Vagina (tissue), 2 donors: ENCODE results near the gene CIROP.

Experiments used
- POLR2A ChIP-seq, 2 donors: fragments of 450-650 bp; IDR thresholded peaks; one replicate each; pipeline ENCODE4 v1.6.1; 2017; ENCODE audit warnings: antibody characterized with exemption in 2 of 2, mild to moderate bottlenecking in 2 of 2, moderate library complexity in 2 of 2
- TF ChIP-seq, protein P1 (sequence below), 3 experiments: fragments of 450-650 bp in 2 of 3; fragments of 200-600 bp in 1 of 3; sonication (generic) in 1 of 3; IDR thresholded peaks; one replicate each; pipeline ENCODE4 v1.5.1; 2017 to 2019; ENCODE audit warnings: antibody characterized with exemption in 3 of 3, mild to moderate bottlenecking in 2 of 3, moderate library complexity in 2 of 3

- TF ChIP-seq, protein P1, sequence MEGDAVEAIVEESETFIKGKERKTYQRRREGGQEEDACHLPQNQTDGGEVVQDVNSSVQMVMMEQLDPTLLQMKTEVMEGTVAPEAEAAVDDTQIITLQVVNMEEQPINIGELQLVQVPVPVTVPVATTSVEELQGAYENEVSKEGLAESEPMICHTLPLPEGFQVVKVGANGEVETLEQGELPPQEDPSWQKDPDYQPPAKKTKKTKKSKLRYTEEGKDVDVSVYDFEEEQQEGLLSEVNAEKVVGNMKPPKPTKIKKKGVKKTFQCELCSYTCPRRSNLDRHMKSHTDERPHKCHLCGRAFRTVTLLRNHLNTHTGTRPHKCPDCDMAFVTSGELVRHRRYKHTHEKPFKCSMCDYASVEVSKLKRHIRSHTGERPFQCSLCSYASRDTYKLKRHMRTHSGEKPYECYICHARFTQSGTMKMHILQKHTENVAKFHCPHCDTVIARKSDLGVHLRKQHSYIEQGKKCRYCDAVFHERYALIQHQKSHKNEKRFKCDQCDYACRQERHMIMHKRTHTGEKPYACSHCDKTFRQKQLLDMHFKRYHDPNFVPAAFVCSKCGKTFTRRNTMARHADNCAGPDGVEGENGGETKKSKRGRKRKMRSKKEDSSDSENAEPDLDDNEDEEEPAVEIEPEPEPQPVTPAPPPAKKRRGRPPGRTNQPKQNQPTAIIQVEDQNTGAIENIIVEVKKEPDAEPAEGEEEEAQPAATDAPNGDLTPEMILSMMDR (IDR thresholded peaks at IDR 0.05), result no peak
- no peak for TF ChIP-seq POLR2A (IDR thresholded peaks at IDR 0.05)
Measured at GRCh38 chr14:23102801-23103200, 2.0 kb downstream of the CIROP start.
